RWPE2 (cell line): Measurements from ENCODE around the gene RASSF8.

Experiments
- ATAC-seq: fragments of 200-7000 bp; cut with Tn5 transposase; 3 replicates; pipeline ENCODE4 v1.9.1; 2021; ENCODE audit warnings: low read depth
- DNase-seq: peaks from one replicate; pipeline ENCODE4 v3.0.0-alpha.2; 2020; ENCODE audit warnings: low spot score
- H3K27ac ChIP-seq: fragments of 450-650 bp; 2 replicates; pipeline ENCODE4 v1.5.1; 2017; ENCODE audit warnings: mild to moderate bottlenecking; ENCODE audit not compliant: poor library complexity, severe bottlenecking
- H3K27me3 ChIP-seq: fragments of 250-450 bp; sonication (Bioruptor Pico); 2 replicates; pipeline ENCODE4 v1.5.1; 2021; ENCODE audit warnings: mild to moderate bottlenecking, moderate library complexity; ENCODE audit not compliant: insufficient read depth, poor library complexity, severe bottlenecking
- H3K36me3 ChIP-seq: fragments of 250-450 bp; sonication (Bioruptor Pico); 2 replicates; pipeline ENCODE4 v1.5.1; 2020; ENCODE audit warnings: low read depth, mild to moderate bottlenecking, moderate library complexity
- H3K4me1 ChIP-seq: fragments of 250-450 bp; sonication (Bioruptor Pico); 2 replicates; pipeline ENCODE4 v1.5.1; 2021; ENCODE audit warnings: mild to moderate bottlenecking, moderate library complexity; ENCODE audit not compliant: insufficient read depth, poor library complexity, severe bottlenecking
- H3K4me3 ChIP-seq: fragments of 250-450 bp; sonication (Bioruptor Pico); 2 replicates; pipeline ENCODE4 v1.5.1; 2021; ENCODE audit warnings: mild to moderate bottlenecking, moderate library complexity; ENCODE audit not compliant: severe bottlenecking
- H3K9me3 ChIP-seq: fragments of 250-450 bp; sonication (Bioruptor Pico); 2 replicates; pipeline ENCODE4 v1.5.1; 2021; ENCODE audit warnings: mild to moderate bottlenecking, moderate library complexity; ENCODE audit not compliant: severe bottlenecking
- CTCF ChIP-seq: fragments of 450-650 bp; IDR thresholded peaks from one replicate; pipeline ENCODE4 v1.5.1; 2017; ENCODE audit warnings: mild to moderate bottlenecking, moderate library complexity; ENCODE audit not compliant: poor library complexity, severe bottlenecking

Gene RASSF8

GRCh38 chr12:25975682-25976081 is 17.2 kb downstream of the RASSF8 start:
- Histone ChIP-seq H3K36me3 (no peaks in the 10 kb centered on the region), H3K9me3 (no peaks in the 10 kb centered on the region), H3K27ac (no peak overlapping the region), H3K4me3 (no peak overlapping the region), H3K4me1 (no peaks in the 10 kb centered on the region), H3K27me3 (no peaks in the 10 kb centered on the region)
- no peak for DNase-seq
- no peak for TF ChIP-seq CTCF
- ATAC-seq = no peak

- DNase-seq = no peak
- Histone ChIP-seq H3K27ac (no peak overlapping the region), H3K4me3 (no peak overlapping the region), H3K9me3 (no peaks in the 10 kb centered on the region), H3K36me3 (no peaks in the 10 kb centered on the region), H3K4me1 (no peaks in the 10 kb centered on the region), H3K27me3 (no peaks in the 10 kb centered on the region)
- ATAC-seq = no peak
- no peak for TF ChIP-seq CTCF
These were observed 17.8 kb downstream of the RASSF8 start for GRCh38 chr12:25976289-25976688.

DNA sequence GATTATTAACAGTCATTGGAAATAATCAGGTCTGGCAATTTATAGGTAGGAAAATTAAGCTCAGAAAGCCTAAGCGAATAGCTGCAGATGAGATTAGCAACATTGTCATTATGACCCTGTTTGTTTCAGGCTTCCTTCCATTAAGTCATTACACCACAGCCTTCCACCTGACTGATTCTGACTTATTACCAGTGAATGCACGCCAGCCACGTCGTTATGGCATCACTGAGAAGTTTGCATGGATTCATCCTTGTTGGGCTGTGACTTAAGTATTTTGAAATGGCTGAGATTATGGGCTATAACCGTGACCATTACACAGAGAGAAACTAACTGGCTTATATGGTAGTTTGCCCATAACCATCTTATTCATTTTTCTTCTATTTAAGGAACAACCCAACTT is 18.6 kb downstream of the RASSF8 start:
- Histone ChIP-seq H3K27me3 (no peaks in the 10 kb centered on the region), H3K36me3 (no peaks in the 10 kb centered on the region), H3K4me3 (no peak overlapping the region), H3K4me1 (no peaks in the 10 kb centered on the region), H3K27ac (no peak overlapping the region), H3K9me3 (no peaks in the 10 kb centered on the region)
- TF ChIP-seq CTCF = no peak
- no peak for ATAC-seq
- no peak for DNase-seq

DNA sequence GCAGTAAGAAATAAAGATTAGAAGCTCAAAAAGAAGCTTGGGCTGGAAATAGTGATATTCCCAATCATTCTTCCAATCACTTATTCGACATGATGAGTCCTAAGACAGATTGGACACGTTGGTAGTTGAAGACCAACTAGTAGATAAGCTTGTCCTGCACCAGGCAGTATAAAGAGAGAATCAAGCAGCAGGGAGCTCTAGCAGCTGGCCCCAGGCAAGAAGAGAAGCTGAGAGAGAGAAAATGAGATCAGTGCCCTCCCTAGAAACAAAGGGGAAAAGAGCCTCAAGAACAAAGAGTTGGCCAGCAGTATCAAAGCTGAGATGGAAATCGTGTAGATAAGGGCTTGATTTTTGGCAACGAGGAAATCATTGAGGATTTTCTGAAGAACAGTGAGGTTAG is 20.6 kb downstream of the RASSF8 start:
- DNase-seq = no peak
- no peak overlapping the region for H3K27ac ChIP-seq
- ATAC-seq = no peak
- no peaks in the 10 kb centered on the region for H3K36me3 ChIP-seq
- H3K4me1 ChIP-seq = no peaks in the 10 kb centered on the region
- no peak overlapping the region for H3K4me3 ChIP-seq
- H3K27me3 ChIP-seq = no peaks in the 10 kb centered on the region
- TF ChIP-seq CTCF = no peak
- no peaks in the 10 kb centered on the region for H3K9me3 ChIP-seq

DNA sequence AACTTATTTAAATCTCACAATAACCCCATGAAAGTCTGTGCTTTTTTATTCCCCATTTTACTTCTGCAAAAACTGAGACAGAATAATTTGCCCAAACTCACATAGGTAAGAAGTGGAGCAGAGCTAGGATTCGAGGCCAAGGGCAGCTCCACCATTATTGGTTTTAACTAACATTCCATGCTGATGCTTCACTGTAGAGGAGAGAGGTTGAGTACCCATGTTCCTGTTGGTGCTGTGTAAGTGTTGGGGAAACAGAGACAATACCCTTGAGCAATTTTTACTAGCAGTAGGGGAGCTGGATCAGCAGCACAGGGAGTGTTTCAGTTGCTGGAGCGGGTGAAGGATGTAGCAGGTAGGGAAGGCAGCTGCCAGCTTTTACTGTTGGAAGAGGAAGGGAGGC is 21.1 kb downstream of the RASSF8 start:
- DNase-seq (no peak), ATAC-seq (no peak)
- Histone ChIP-seq H3K27ac (no peak overlapping the region), H3K4me3 (no peak overlapping the region), H3K4me1 (no peaks in the 10 kb centered on the region), H3K36me3 (no peaks in the 10 kb centered on the region), H3K27me3 (no peaks in the 10 kb centered on the region), H3K9me3 (no peaks in the 10 kb centered on the region)
- no peak for TF ChIP-seq CTCF
